HL-60/S4 treated with phorbol 12-myristate 13-acetate at 8.2 ng/mL for 4 days and 3 days (cell line): Measurements from ENCODE around the gene REM2.

Experiments used
- in situ Hi-C: fragments of 300-500 bp; cut with MboI; formaldehyde crosslinking; loops from 2 replicates; pipeline ENCODE4 v1.15.0; 2022; ENCODE audit warnings: low sequenced_read_pairs

REM2 gene

GRCh38 chr14:22883173-22883976 lies at the start of gene REM2:
TSS of gene REM2 (plus strand) at chr14:22883222. CDS start at chr14:22883288, 66 bp downstream.
- in situ Hi-C loops: no loop called here

- in situ Hi-C loops: no loop called here
Measured at GRCh38 chr14:22835505-22835904, 47.5 kb upstream of the REM2 start.

- in situ Hi-C loops: no loop called here
Measured at GRCh38 chr14:22836301-22837113, 46.5 kb upstream of the REM2 start, which contains the start of gene MMP14. TSS of gene MMP14 (plus strand) at chr14:22836585. CDS start at chr14:22836818, 233 bp downstream.

GRCh38 chr14:22837114-22837749 lies 45.8 kb upstream of the REM2 start:
- in situ Hi-C loops: no loop called here

- in situ Hi-C loops: no loop called here
Measured at GRCh38 chr14:22837750-22838538, 45.1 kb upstream of the REM2 start.

GRCh38 chr14:22838631-22839041 lies 44.4 kb upstream of the REM2 start:
- in situ Hi-C loops: no loop called here

- in situ Hi-C loops: no loop called here
Measured at GRCh38 chr14:22839159-22839779, 43.8 kb upstream of the REM2 start.

GRCh38 chr14:22841311-22841710 lies 41.7 kb upstream of the REM2 start:
- in situ Hi-C loops: no loop called here

- in situ Hi-C loops: no loop called here
Measured at GRCh38 chr14:22841769-22842168, 41.3 kb upstream of the REM2 start.

GRCh38 chr14:22842211-22843122 lies 40.6 kb upstream of the REM2 start:
- in situ Hi-C loops: no loop called here

GRCh38 chr14:22843123-22843925 lies 39.7 kb upstream of the REM2 start:
- in situ Hi-C loops: no loop called here

- in situ Hi-C loops: no loop called here
Measured at GRCh38 chr14:22844221-22845102, 38.6 kb upstream of the REM2 start.

GRCh38 chr14:22845103-22845394 lies 38.0 kb upstream of the REM2 start:
- in situ Hi-C loops: no loop called here

GRCh38 chr14:22845821-22846625 lies 37.0 kb upstream of the REM2 start:
- in situ Hi-C loops: no loop called here

GRCh38 chr14:22846811-22847307 lies 36.2 kb upstream of the REM2 start:
- in situ Hi-C loops: no loop called here

GRCh38 chr14:22847661-22848341 lies 35.2 kb upstream of the REM2 start:
- in situ Hi-C loops: no loop called here
